ENCODE data around the gene TIPIN. TPM values are rescaled to one million over a fixed set of nuclear protein-coding genes. Genes with fewer than 3 reads are reported as not detected.
"Not testable (repeated sequence)": the region's sequence is repeated elsewhere in the genome, so short reads cannot be mapped to it uniquely, and the experiment has no call there.

Gene TIPIN
- total RNA-seq, 1 experiment from 2014 or later: 19.7 TPM

GRCh38 chr15:66306381-66306780 is 50.1 kb downstream of the TIPIN start:
- TF ChIP-seq POLR2AphosphoS5 (IDR thresholded peaks at IDR 0.05; ENCODE audit: low read depth, low read length) (no peak), REST (IDR thresholded peaks at IDR 0.05; ENCODE audit: insufficient read depth in 1 of 2, low read depth in 2 of 2, low read length in 1 of 2) (no peak), CTCF (IDR thresholded peaks at IDR 0.05) (no peak), TCF7L2 (IDR thresholded peaks at IDR 0.05; ENCODE audit: low read depth, low read length) (no peak), SIN3A (IDR thresholded peaks at IDR 0.05; ENCODE audit: borderline replicate concordance, insufficient read depth, low read depth, low read length) (no peak)
- ATAC-seq: no peak

GRCh38 chr15:66304425-66304824 is 52.1 kb downstream of the TIPIN start:
- intact Hi-C loops (cut with micrococcal nuclease; ENCODE audit: unreplicated experiment); H3K27ac ChIP-seq (ENCODE audit: low read length); POLR2A ChIA-PET; BruUV-seq (replicated peaks); DNase-seq (ENCODE audit: low read depth, low spot score); ATAC-seq; H3K4me3 ChIP-seq (ENCODE audit: low read depth in 2 of 2, low read length in 2 of 2); CTCF ChIA-PET; in situ Hi-C loops (cut with HindIII; ENCODE audit: low pct_unique_long_range_greater_than_20kb, low sequenced_read_pairs); H3K4me1 ChIP-seq (ENCODE audit: control insufficient read depth, insufficient read depth, low read length); H3K27me3 ChIP-seq (ENCODE audit: control insufficient read depth, insufficient read depth, low read length); H3K36me3 ChIP-seq (ENCODE audit: control insufficient read depth, insufficient read depth, low read length); H3K9me3 ChIP-seq (ENCODE audit: control insufficient read depth, insufficient read depth, low read depth, low read length): not testable (repeated sequence)

More at GRCh38 chr15:66306381-66306780, 50.1 kb downstream of the TIPIN start:
- in situ Hi-C loops (cut with HindIII; ENCODE audit: low pct_unique_long_range_greater_than_20kb, low sequenced_read_pairs) (no loop called here), intact Hi-C loops (cut with micrococcal nuclease; ENCODE audit: unreplicated experiment) (no loop called here)
- DNase-seq (ENCODE audit: low read depth, low spot score): no peak
- no peaks in the 10 kb centered on the region for H3K27me3 ChIP-seq (ENCODE audit: control insufficient read depth, insufficient read depth, low read length)
- BruUV-seq (replicated peaks): no TSS peak
- POLR2A ChIA-PET: interaction anchor here (0.6 kb wide), 1 partner anchor 10 kb away, joined by 5 read pairs; no protein-coding TSS in a partner anchor
- no peaks in the 10 kb centered on the region for H3K36me3 ChIP-seq (ENCODE audit: control insufficient read depth, insufficient read depth, low read length)
- CTCF ChIA-PET: no interaction called here
- H3K9me3 ChIP-seq (ENCODE audit: control insufficient read depth, insufficient read depth, low read depth, low read length): no peaks in the 10 kb centered on the region
- no peak overlapping the region for H3K4me3 ChIP-seq (ENCODE audit: low read depth in 2 of 2, low read length in 2 of 2)
- no peaks in the 10 kb centered on the region for H3K4me1 ChIP-seq (ENCODE audit: control insufficient read depth, insufficient read depth, low read length)
- no peak overlapping the region for H3K27ac ChIP-seq (ENCODE audit: low read length)

GRCh38 chr15:66302489-66303278 is 53.8 kb downstream of the TIPIN start:
- ATAC-seq (no peak), DNase-seq (ENCODE audit: low read depth, low spot score) (no peak)
- ChIA-PET CTCF (no interaction called here), POLR2A (no interaction called here)
- no peaks in the 10 kb centered on the region for H3K9me3 ChIP-seq (ENCODE audit: control insufficient read depth, insufficient read depth, low read depth, low read length)
- TF ChIP-seq POLR2AphosphoS5 (IDR thresholded peaks at IDR 0.05; ENCODE audit: low read depth, low read length) (no peak), CTCF (IDR thresholded peaks at IDR 0.05) (no peak), SIN3A (IDR thresholded peaks at IDR 0.05; ENCODE audit: borderline replicate concordance, insufficient read depth, low read depth, low read length) (no peak), REST (IDR thresholded peaks at IDR 0.05; ENCODE audit: insufficient read depth in 1 of 2, low read depth in 2 of 2, low read length in 1 of 2) (no peak), TCF7L2 (IDR thresholded peaks at IDR 0.05; ENCODE audit: low read depth, low read length) (no peak)
- in situ Hi-C loops (cut with HindIII; ENCODE audit: low pct_unique_long_range_greater_than_20kb, low sequenced_read_pairs): no loop called here
- intact Hi-C loops (cut with micrococcal nuclease; ENCODE audit: unreplicated experiment): no loop called here
- H3K27me3 ChIP-seq (ENCODE audit: control insufficient read depth, insufficient read depth, low read length): no peaks in the 10 kb centered on the region
- H3K4me3 ChIP-seq (ENCODE audit: low read depth in 2 of 2, low read length in 2 of 2): no peak overlapping the region
- H3K4me1 ChIP-seq (ENCODE audit: control insufficient read depth, insufficient read depth, low read length): no peaks in the 10 kb centered on the region
- no peak overlapping the region for H3K27ac ChIP-seq (ENCODE audit: low read length)
- no peaks in the 10 kb centered on the region for H3K36me3 ChIP-seq (ENCODE audit: control insufficient read depth, insufficient read depth, low read length)
- BruUV-seq (replicated peaks): no TSS peak
